ENCODE data around the gene CDHR5. TPM values are rescaled to one million over a fixed set of nuclear protein-coding genes. Genes with fewer than 3 reads are reported as not detected.
A peak's percentile ranks its signal among the peaks of the same experiment; 100 is the strongest.

CDHR5 gene
- total and polyA plus RNA-seq, 10 donors = 0.02 to 0.16 (median 0.03) TPM; not detected in 7

GRCh38 chr11:630871-631270 is 6.1 kb upstream of the CDHR5 start:
- Histone ChIP-seq H3K4me3 (no peak overlapping the region), H3K27ac (no peak overlapping the region), H3K4me1 (peaks cover 0 to 29% (median 21%) of the 10 kb centered on the region in 6 donors), H3K27me3 (replicated peaks in 1 of 7) (peaks cover 0 to 33% (median 17%) of the 10 kb centered on the region in 7 donors), H3K9me3 (no peaks in the 10 kb centered on the region), H3K36me3 (peaks cover 0 to 5% (median 0%) of the 10 kb centered on the region in 6 donors)
- TF ChIP-seq, protein P1, sequence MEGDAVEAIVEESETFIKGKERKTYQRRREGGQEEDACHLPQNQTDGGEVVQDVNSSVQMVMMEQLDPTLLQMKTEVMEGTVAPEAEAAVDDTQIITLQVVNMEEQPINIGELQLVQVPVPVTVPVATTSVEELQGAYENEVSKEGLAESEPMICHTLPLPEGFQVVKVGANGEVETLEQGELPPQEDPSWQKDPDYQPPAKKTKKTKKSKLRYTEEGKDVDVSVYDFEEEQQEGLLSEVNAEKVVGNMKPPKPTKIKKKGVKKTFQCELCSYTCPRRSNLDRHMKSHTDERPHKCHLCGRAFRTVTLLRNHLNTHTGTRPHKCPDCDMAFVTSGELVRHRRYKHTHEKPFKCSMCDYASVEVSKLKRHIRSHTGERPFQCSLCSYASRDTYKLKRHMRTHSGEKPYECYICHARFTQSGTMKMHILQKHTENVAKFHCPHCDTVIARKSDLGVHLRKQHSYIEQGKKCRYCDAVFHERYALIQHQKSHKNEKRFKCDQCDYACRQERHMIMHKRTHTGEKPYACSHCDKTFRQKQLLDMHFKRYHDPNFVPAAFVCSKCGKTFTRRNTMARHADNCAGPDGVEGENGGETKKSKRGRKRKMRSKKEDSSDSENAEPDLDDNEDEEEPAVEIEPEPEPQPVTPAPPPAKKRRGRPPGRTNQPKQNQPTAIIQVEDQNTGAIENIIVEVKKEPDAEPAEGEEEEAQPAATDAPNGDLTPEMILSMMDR (IDR thresholded peaks at IDR 0.05 in 8 of 11, conservative IDR thresholded peaks at IDR 0.05 in 3 of 11) = no peak
- TF ChIP-seq POLR2A (IDR thresholded peaks at IDR 0.05) (no peak), POLR2AphosphoS5 (IDR thresholded peaks at IDR 0.05) (no peak)
- intact Hi-C loops (cut with DNase I; ENCODE audit: low total_unique reads) = no loop called here
- 80 to 91% (median 83%) methylated on average over 5 of the region's 5 CpGs for WGBS, 5 donors
- DNase-seq = no peak

GRCh38 chr11:629237-629583 is 4.5 kb upstream of the CDHR5 start:
- Histone ChIP-seq H3K27me3 (replicated peaks in 1 of 7) (peaks cover 0 to 43% (median 23%) of the 10 kb centered on the region in 7 donors), H3K4me3 (no peak overlapping the region), H3K36me3 (peaks cover 0 to 6% (median 0%) of the 10 kb centered on the region in 6 donors), H3K4me1 (peaks cover 0 to 34% (median 21%) of the 10 kb centered on the region in 6 donors), H3K9me3 (no peaks in the 10 kb centered on the region), H3K27ac (no peak overlapping the region)
- intact Hi-C loops (cut with DNase I; ENCODE audit: low total_unique reads) = no loop called here
- TF ChIP-seq, protein P1 (IDR thresholded peaks at IDR 0.05 in 8 of 11, conservative IDR thresholded peaks at IDR 0.05 in 3 of 11) = no peak
- TF ChIP-seq POLR2A (IDR thresholded peaks at IDR 0.05) (no peak), POLR2AphosphoS5 (IDR thresholded peaks at IDR 0.05) (no peak)
- 14 to 44% (median 27%) methylated on average over 10 of the region's 10 CpGs for WGBS, 5 donors
- DNase-seq = no peak

DNA sequence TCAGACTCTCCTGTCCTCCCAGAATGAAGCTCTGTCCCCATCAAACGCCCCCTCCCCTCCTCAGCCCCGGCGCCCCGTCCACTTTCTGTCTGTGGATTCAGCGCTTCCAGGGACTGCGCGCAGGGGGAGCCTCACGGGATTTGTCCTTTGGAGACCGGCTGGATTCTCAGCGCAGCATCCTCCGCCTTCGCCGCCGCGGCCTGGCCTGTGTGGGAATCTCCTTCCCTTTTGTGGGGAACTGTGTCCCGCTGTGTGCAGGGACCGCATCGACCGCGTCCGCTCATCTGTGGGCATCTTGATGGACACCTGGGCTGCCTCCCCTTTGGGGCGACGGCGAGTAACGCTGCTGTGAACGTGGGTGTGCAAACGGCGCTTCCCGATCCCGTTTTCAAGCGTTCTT is 3.3 kb upstream of the CDHR5 start:
- intact Hi-C loops (cut with DNase I; ENCODE audit: low total_unique reads) = no loop called here
- DNase-seq = no peak
- Histone ChIP-seq H3K27ac (no peak overlapping the region), H3K27me3 (replicated peaks in 1 of 7) (peaks cover 0 to 47% (median 23%) of the 10 kb centered on the region in 7 donors), H3K36me3 (peaks cover 0 to 10% (median 0%) of the 10 kb centered on the region in 6 donors), H3K4me3 (no peak overlapping the region), H3K9me3 (no peaks in the 10 kb centered on the region), H3K4me1 (peaks cover 0 to 34% (median 21%) of the 10 kb centered on the region in 6 donors)
- TF ChIP-seq, protein P1 (IDR thresholded peaks at IDR 0.05 in 8 of 11, conservative IDR thresholded peaks at IDR 0.05 in 3 of 11) = no peak
- no peak for TF ChIP-seq POLR2A (IDR thresholded peaks at IDR 0.05)
- peak in 1 of 3 donors; percentile 42 for TF ChIP-seq POLR2AphosphoS5 (IDR thresholded peaks at IDR 0.05)
- 91 to 95% (median 93%) methylated on average over 31 of the region's 31 CpGs for WGBS, 5 donors

DNA sequence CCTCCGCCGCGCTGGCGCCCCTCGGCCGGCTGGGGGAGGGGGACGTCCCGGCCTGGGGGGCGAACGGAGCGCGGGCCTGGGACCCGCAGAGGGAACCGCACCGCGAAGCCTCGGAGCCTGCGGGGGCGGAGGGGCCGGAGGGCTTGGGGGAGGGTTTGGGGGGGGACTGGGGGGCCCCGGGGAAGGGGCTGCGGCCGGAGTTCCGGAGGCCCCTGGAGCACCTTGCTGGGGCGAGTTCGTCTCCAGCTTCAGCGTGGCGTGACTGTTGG is 2.5 kb upstream of the CDHR5 start:
- 16 to 46% (median 18%) methylated on average over 7 to 28 of the region's 28 CpGs for WGBS, 5 donors
- intact Hi-C loops (cut with DNase I; ENCODE audit: low total_unique reads) = no loop called here
- H3K4me1 ChIP-seq = peaks cover 0 to 34% (median 21%) of the 10 kb centered on the region in 6 donors
- peaks cover 0 to 14% (median 0%) of the 10 kb centered on the region in 6 donors for H3K36me3 ChIP-seq
- H3K27me3 ChIP-seq (replicated peaks in 1 of 7) = peaks cover 0 to 47% (median 23%) of the 10 kb centered on the region in 7 donors
- DNase-seq = no peak
- H3K4me3 ChIP-seq = peak overlapping the region in 1 of 8 donors; percentile 34
- no peak overlapping the region for H3K27ac ChIP-seq
- no peaks in the 10 kb centered on the region for H3K9me3 ChIP-seq
- TF ChIP-seq POLR2A (IDR thresholded peaks at IDR 0.05) (no peak), POLR2AphosphoS5 (IDR thresholded peaks at IDR 0.05) (no peak)
- TF ChIP-seq, protein P1 (IDR thresholded peaks at IDR 0.05 in 8 of 11, conservative IDR thresholded peaks at IDR 0.05 in 3 of 11) = no peak
